ENCODE measurements around the gene NDST3. TPM values are rescaled to one million over a fixed set of nuclear protein-coding genes. Genes with fewer than 3 reads are reported as not detected.
A peak's percentile ranks its signal among the peaks of the same experiment; 100 is the strongest.

NDST3 gene
- total and polyA plus RNA-seq, 2 of the 13 experiments (the other 11 are each of a cell fraction or from before 2014, with no cell fraction given): not detected

DNA sequence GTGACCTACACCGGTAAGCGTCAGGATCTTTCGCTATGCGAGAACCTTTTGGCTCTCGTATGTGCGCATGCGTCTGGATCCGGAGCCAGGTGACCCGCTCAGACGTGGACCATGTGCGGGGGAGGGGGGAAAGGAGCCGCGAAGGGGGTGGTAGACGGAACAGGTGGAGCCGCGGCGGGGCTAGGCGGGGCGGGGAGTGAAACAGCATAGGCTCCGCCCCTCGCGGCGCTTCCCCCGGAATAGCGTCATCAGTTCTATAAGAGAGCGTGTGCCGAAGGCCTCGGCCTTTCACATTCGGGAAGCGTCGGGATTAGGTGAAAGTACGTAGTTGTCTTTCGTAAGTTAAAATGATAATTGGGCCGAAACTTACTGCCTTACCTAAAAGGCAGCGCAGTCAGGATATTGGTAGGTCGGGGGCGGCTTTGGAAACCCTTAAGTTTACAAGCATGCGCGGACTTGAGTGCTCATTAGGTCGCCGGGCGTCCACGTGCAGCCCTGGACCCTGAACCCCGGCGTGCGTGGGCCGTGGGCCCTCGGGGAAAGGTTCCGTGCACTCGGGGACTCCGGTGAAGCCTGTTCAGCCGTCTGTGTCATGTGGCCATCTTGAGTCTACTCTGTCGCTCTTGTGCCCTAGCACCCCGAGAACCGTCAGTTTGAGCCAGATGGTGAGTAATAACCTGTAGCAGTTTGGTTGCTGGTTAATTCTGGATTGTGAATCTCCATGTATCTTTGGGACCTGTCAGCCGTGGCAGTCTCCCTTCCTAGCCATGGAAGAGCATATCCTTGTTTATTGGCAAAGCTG, 244.4 kb downstream of the NDST3 start (continued):
- TF ChIP-seq SIX1 (CRISPR knock-in tag; IDR thresholded peaks at IDR 0.05; ENCODE audit: borderline replicate concordance) (no peak), NR1H2 (CRISPR knock-in tag; IDR thresholded peaks at IDR 0.05; ENCODE audit: borderline replicate concordance, low read depth) (peak; percentile 57; the same call in 1 of the 2 replicates), ZNF75D (CRISPR knock-in tag; IDR thresholded peaks at IDR 0.05; ENCODE audit: borderline replicate concordance) (0 out of 2 replicates have a peak, but pooled peaks have one; percentile 92), HNRNPUL1 (IDR thresholded peaks at IDR 0.05; ENCODE audit: low read depth, low read length) (no peak), SUZ12 (IDR thresholded peaks at IDR 0.05; ENCODE audit: low read depth, low read length) (no peak), RBFOX2 (IDR thresholded peaks at IDR 0.05; ENCODE audit: low read depth, low read length) (peak; percentile 90), ZNF510 (CRISPR knock-in tag; IDR thresholded peaks at IDR 0.05; ENCODE audit: low read depth) (peak; percentile 80), ZNF180 (CRISPR knock-in tag; IDR thresholded peaks at IDR 0.05; ENCODE audit: borderline replicate concordance, low read depth) (no peak), KLF6 (CRISPR knock-in tag; IDR thresholded peaks at IDR 0.05) (peak; percentile 90; the same call in 1 of the 2 replicates), ZNF678 (CRISPR knock-in tag; IDR thresholded peaks at IDR 0.05) (no peak; the same call in 1 of the 2 replicates), FIP1L1 (IDR thresholded peaks at IDR 0.05; ENCODE audit: borderline replicate concordance, insufficient read depth, low read depth, low read length) (no peak), ZFP62 (CRISPR knock-in tag; IDR thresholded peaks at IDR 0.05) (no peak), ZNF138 (CRISPR knock-in tag; IDR thresholded peaks at IDR 0.05; ENCODE audit: low read depth) (no peak; the same call in 1 of the 2 replicates), HDAC1 (CRISPR knock-in tag; IDR thresholded peaks at IDR 0.05) (peak; percentile 73), NCOA1 (CRISPR knock-in tag; IDR thresholded peaks at IDR 0.05) (no peak), NONO (IDR thresholded peaks at IDR 0.05) (no peak), NONO (CRISPR knock-in tag; conservative IDR thresholded peaks at IDR 0.05) (peak; percentile 57), ZSCAN25 (CRISPR knock-in tag; IDR thresholded peaks at IDR 0.05) (no peak), HHEX (CRISPR knock-in tag; IDR thresholded peaks at IDR 0.05) (no peak), ZNF563 (CRISPR knock-in tag; IDR thresholded peaks at IDR 0.05) (peak; percentile 55; the same call in 1 of the 2 replicates), HNRNPL (IDR thresholded peaks at IDR 0.05; ENCODE audit: low read depth, low read length) (peak; percentile 73; the same call in 1 of the 2 replicates), MXD4 (CRISPR knock-in tag; IDR thresholded peaks at IDR 0.05) (peak; percentile 92), TOE1 (CRISPR knock-in tag; IDR thresholded peaks at IDR 0.05) (no peak), RFX5 (IDR thresholded peaks at IDR 0.05; ENCODE audit: low read depth, low read length) (no peak)
- TF ChIP-seq, protein P1, sequence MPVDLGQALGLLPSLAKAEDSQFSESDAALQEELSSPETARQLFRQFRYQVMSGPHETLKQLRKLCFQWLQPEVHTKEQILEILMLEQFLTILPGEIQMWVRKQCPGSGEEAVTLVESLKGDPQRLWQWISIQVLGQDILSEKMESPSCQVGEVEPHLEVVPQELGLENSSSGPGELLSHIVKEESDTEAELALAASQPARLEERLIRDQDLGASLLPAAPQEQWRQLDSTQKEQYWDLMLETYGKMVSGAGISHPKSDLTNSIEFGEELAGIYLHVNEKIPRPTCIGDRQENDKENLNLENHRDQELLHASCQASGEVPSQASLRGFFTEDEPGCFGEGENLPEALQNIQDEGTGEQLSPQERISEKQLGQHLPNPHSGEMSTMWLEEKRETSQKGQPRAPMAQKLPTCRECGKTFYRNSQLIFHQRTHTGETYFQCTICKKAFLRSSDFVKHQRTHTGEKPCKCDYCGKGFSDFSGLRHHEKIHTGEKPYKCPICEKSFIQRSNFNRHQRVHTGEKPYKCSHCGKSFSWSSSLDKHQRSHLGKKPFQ (CRISPR knock-in tag; IDR thresholded peaks at IDR 0.05; ENCODE audit: insufficient replicate concordance): no peak
- TF ChIP-seq, protein P2, sequence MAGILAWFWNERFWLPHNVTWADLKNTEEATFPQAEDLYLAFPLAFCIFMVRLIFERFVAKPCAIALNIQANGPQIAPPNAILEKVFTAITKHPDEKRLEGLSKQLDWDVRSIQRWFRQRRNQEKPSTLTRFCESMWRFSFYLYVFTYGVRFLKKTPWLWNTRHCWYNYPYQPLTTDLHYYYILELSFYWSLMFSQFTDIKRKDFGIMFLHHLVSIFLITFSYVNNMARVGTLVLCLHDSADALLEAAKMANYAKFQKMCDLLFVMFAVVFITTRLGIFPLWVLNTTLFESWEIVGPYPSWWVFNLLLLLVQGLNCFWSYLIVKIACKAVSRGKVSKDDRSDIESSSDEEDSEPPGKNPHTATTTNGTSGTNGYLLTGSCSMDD (CRISPR knock-in tag; IDR thresholded peaks at IDR 0.05): 0 out of 2 replicates have a peak, but pooled peaks have one; percentile 29
